ENCODE results near the gene CNNM4.

CNNM4 gene

GRCh38 chr2:96751800-96752199, 8.9 kb upstream of the CNNM4 start:
- no peak overlapping the region for H3K27ac ChIP-seq
- H3K4me3 ChIP-seq = no peak overlapping the region
- H3K9me3 ChIP-seq = no peaks in the 10 kb centered on the region
- H3K27me3 ChIP-seq = no peaks in the 10 kb centered on the region
- DNase-seq = no peak
- intact Hi-C loops (cut with DNase I; ENCODE audit: low total_unique reads) = no loop called here
- no peaks in the 10 kb centered on the region for H3K36me3 ChIP-seq
- H3K4me1 ChIP-seq = no peaks in the 10 kb centered on the region
- TF ChIP-seq, protein P1, sequence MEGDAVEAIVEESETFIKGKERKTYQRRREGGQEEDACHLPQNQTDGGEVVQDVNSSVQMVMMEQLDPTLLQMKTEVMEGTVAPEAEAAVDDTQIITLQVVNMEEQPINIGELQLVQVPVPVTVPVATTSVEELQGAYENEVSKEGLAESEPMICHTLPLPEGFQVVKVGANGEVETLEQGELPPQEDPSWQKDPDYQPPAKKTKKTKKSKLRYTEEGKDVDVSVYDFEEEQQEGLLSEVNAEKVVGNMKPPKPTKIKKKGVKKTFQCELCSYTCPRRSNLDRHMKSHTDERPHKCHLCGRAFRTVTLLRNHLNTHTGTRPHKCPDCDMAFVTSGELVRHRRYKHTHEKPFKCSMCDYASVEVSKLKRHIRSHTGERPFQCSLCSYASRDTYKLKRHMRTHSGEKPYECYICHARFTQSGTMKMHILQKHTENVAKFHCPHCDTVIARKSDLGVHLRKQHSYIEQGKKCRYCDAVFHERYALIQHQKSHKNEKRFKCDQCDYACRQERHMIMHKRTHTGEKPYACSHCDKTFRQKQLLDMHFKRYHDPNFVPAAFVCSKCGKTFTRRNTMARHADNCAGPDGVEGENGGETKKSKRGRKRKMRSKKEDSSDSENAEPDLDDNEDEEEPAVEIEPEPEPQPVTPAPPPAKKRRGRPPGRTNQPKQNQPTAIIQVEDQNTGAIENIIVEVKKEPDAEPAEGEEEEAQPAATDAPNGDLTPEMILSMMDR (IDR thresholded peaks at IDR 0.05) = no peak

DNA sequence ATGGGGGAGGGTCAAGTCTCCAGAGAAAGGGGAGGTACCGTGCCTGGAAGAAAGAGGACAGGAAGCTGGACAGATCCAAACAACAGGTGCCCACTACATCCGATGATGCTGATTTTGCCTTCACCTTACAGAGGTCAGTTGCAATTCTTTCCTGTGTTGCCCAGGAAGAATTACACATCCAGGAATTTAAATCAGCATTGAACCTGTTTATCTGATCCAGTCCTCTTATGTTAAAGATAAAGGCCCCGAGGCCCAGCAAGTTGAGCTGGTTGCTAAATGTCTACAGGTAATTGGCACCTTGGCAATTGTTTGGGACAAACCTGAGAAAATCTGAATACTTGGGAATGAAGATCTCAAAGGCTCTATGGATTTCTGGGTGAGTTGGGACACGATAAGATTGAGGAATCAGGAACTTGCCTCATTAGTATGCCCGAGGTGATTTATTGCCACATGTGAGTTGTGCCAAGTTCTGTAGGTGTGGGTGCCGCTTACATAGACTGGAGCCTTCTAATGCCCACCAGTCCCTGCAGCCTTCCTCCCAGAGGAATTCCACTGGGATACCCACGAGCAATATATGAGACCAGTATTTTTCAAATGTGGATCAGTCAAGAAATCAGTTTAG, 6.9 kb upstream of the CNNM4 start:
- H3K27me3 ChIP-seq = no peaks in the 10 kb centered on the region
- H3K4me3 ChIP-seq = no peak overlapping the region
- no peak overlapping the region for H3K27ac ChIP-seq
- no peaks in the 10 kb centered on the region for H3K4me1 ChIP-seq
- H3K36me3 ChIP-seq = no peaks in the 10 kb centered on the region
- no peak for DNase-seq
- TF ChIP-seq, protein P1 (IDR thresholded peaks at IDR 0.05) = no peak
- intact Hi-C loops (cut with DNase I; ENCODE audit: low total_unique reads) = no loop called here
- H3K9me3 ChIP-seq = no peaks in the 10 kb centered on the region

DNA sequence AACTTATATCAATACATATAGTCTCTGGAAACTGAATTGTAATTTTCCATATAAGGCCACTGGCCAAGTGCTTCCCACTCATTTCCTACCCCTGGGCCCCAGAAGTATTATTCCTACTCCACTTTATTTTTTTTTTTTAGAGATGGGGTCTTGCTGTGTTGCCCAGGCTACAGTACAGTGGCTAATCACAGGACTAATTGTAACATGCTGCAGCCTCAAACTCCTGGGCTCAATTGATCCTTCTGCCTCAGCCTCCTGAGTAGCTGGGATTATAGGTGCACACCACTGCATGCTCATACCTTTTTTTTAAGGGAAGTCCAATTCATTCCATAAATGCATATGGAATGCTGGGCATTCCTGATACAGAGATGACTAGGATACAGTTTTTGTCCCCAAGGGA, 6.4 kb upstream of the CNNM4 start:
- H3K4me1 ChIP-seq = no peaks in the 10 kb centered on the region
- no peaks in the 10 kb centered on the region for H3K9me3 ChIP-seq
- no peak for DNase-seq
- TF ChIP-seq, protein P1 (IDR thresholded peaks at IDR 0.05) = no peak
- H3K36me3 ChIP-seq = no peaks in the 10 kb centered on the region
- no peaks in the 10 kb centered on the region for H3K27me3 ChIP-seq
- H3K4me3 ChIP-seq = no peak overlapping the region
- intact Hi-C loops (cut with DNase I; ENCODE audit: low total_unique reads) = no loop called here
- H3K27ac ChIP-seq = no peak overlapping the region

- no peak for DNase-seq
- Histone ChIP-seq H3K27ac (no peak overlapping the region), H3K27me3 (no peaks in the 10 kb centered on the region), H3K9me3 (no peaks in the 10 kb centered on the region), H3K4me1 (peaks cover 0 to 15% (median 11%) of the 10 kb centered on the region in 4 donors), H3K4me3 (no peak overlapping the region), H3K36me3 (no peaks in the 10 kb centered on the region)
- TF ChIP-seq, protein P1 (IDR thresholded peaks at IDR 0.05) = no peak
- intact Hi-C loops (cut with DNase I; ENCODE audit: low total_unique reads) = no loop called here
Observed at GRCh38 chr2:96756788-96757476, 3.8 kb upstream of the CNNM4 start.

DNA sequence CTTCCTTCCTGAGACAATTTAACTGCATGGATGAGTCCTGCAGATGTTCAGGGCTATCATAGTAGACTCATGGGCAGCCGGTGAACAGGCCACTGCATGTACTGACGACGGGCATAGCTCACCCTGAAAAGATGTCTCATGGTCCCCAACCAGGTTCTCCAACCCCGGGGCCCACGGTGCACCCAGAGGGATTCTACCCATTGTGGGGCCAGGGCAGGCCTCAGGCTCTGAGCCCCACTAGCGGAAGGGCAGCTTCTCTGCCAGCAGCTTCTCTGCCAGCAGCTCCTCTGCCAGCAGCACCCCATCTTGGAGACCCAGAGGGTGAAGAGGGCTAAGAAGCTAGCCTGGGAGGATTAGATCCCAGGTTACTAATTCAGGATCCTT, 3.2 kb upstream of the CNNM4 start:
- H3K4me3 ChIP-seq = no peak overlapping the region
- TF ChIP-seq, protein P1 (IDR thresholded peaks at IDR 0.05) = no peak
- no peaks in the 10 kb centered on the region for H3K27me3 ChIP-seq
- peaks cover 0 to 21% (median 17%) of the 10 kb centered on the region in 4 donors for H3K4me1 ChIP-seq
- no peak for DNase-seq
- H3K9me3 ChIP-seq = no peaks in the 10 kb centered on the region
- no peaks in the 10 kb centered on the region for H3K36me3 ChIP-seq
- H3K27ac ChIP-seq = no peak overlapping the region
- intact Hi-C loops (cut with DNase I; ENCODE audit: low total_unique reads) = no loop called here

Measured in tibial artery (tissue), 4 donors.